ENCODE results near the gene TFAP2E.

- no peak for TF ChIP-seq CTCF (IDR thresholded peaks at IDR 0.05)
- no peak for TF ChIP-seq POLR2A (IDR thresholded peaks at IDR 0.05)
These were observed 32.2 kb downstream of the TFAP2E start for GRCh38 chr1:35605071-35605866.

All from right lobe of liver (tissue), 4 donors.